HG02870 (cell line): ENCODE measurements around the gene METTL13.
"Not testable (repeated sequence)": the region's sequence is repeated elsewhere in the genome, so short reads cannot be mapped to it uniquely, and the experiment has no call there.

ENCODE experiments used
- ATAC-seq: cut with Tn5 transposase; IDR thresholded peaks from one replicate; pipeline ENCODE4 v1.9.1; 2021; ENCODE audit warnings: mild to moderate bottlenecking, moderate library complexity; ENCODE audit not compliant: unreplicated experiment

The METTL13 gene

DNA sequence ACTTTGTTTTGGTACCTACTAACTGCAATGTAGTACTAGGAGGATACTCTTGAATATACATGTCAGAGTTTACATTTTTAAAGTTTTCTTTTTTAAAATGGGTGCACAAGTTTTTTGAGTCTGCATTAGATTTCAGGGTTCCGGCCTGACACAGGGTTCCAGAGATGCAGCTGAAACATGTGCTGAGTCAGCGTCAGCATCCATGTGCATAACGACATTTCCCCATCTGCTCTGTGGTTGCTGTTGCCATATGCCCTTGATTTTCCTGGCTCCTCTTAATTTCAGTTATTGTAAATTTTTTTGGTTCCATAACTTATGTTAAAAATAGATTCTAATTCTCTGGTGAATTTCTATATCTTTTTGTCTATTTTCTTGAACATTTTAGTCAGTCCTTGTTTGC lies 12.3 kb upstream of the METTL13 start:
- no peak for ATAC-seq

DNA sequence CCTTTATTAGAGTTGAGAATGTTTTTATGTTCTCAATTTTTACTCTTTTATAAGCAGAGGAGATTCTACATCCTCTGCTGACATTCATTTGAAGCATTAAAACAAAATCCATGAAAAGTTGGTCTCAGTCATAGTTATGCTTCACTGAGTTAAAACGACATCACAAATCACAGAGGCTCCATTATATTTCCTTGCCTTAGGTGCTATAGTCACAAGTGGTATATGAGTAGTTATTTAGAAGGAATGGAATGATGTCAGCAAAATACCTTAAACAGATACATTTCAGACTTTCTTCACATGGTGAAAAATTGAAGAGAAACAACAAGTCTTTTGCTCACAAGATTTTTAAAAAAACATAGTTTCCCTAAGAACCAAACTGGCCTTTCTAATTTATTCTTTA lies 11.7 kb upstream of the METTL13 start:
- no peak for ATAC-seq

GRCh38 chr1:171772312-171772711 lies 9.1 kb upstream of the METTL13 start:
- no peak for ATAC-seq

DNA sequence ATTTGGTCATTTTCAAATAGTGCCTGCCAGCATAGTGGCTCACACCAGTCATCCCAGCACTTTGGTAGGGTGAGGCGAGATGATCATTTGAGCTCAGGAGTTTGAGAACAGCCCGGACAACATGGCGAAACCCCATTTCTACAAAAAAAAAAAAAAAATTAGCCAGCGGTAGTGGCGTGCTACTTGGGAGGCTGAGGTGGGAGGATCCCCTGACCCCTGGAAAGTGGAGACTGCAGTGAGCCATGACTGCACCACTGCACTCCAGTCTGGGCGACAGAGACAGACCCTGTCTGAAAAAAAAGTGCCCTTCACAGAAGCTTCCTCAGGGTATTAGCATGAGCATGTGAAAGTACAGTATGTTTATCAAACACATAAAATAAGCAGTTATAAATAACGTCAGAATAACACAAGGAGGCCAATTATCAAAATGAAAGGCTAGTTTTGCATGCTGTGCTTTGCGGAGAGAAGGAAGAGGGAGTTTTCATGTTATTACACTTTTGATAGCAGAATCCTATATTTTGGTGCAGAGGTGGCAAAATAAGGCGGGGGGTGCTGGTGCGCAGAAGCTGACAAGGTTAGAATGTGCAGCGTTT lies 781 bp upstream of the METTL13 start:
- no peak for ATAC-seq

GRCh38 chr1:171783816-171784530 lies 2.5 kb downstream of the METTL13 start:
- ATAC-seq = no peak

- ATAC-seq = no peak
Measured at GRCh38 chr1:171784784-171785183, 3.3 kb downstream of the METTL13 start.

- ATAC-seq = no peak
Measured at GRCh38 chr1:171785766-171786165, 4.3 kb downstream of the METTL13 start.

- no peak for ATAC-seq
Measured at GRCh38 chr1:171786534-171786933, 5.1 kb downstream of the METTL13 start.

DNA sequence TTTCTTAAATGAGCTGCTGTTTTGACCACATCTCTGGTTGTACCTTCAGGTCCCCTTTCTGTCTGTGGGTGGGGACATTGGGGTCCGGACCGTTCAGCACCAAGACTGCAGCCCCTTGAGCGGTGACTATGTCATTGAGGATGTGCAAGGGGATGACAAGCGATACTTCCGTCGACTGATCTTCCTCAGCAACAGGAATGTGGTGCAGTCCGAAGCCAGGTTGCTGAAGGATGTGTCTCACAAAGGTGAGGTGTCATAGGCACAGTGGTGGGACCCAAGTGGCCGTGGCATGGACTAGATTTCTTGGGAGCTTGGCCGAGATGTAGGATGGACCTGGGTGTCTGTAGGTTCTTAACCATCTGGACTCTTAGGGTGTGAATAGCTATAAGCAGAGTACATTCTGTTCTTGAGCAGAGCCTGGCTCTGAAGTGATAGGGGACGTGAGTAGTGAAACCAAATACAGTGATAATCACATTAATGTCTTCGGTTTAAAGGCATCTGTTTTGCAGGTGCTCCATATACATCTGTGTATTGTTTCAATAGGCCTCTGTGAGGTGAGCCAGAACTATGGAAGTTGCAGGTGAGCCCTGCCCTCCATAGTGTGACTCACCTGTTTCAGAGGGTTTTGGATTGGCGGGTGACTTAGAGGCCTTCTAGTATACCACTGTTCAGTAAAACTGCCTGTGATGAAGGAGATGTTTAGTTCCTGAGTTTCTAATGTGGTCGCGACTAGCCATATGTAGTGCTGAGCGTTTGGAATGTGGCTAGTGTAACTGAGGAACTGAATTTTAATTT lies 6.4 kb downstream of the METTL13 start:
- ATAC-seq = no peak

- no peak for ATAC-seq
Measured at GRCh38 chr1:171788696-171789095, 7.2 kb downstream of the METTL13 start.

GRCh38 chr1:171790318-171790717 lies 8.9 kb downstream of the METTL13 start:
- no peak for ATAC-seq

- ATAC-seq = no peak
Measured at GRCh38 chr1:171792656-171793369, 11.4 kb downstream of the METTL13 start.

GRCh38 chr1:171793636-171794035 lies 12.2 kb downstream of the METTL13 start:
- no peak for ATAC-seq

DNA sequence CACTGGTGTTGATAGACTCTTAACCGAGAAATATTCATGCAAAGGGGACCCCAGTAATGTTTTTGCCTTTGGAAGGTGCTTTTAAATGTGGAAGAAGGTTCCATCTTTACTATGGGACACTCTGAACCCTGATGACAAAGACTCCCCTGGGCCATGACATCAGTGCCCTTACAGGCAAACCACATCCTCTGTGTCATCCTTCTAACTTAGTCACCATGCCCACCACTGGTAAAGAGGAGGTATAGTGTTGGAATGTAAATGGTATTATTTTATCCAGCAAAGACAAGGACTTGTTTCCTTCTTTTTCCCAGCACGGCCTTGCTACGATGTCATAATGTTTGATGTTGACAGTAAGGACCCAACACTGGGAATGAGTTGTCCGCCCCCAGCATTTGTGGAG lies 12.6 kb downstream of the METTL13 start:
- no peak for ATAC-seq

- ATAC-seq = no peak
Measured at GRCh38 chr1:171796592-171796991, 15.1 kb downstream of the METTL13 start.

DNA sequence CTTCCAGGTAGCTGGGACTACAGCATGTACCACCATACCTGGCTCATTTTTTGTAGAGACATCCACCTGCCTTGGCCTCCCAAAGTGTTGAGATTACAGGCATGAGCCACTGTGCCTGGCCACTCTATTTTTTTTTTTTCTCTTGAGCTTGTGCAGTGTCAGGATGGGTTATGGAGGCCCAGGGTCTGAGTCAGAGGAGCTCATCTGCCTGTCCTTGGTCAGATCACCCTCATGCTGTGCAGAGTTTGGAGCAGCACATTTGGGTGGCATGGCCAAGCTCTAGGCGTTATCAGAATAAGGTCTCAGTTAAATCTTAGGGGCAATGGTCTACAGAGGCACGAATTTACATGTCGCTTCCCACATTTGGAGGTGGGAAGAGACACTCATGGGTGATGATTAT lies 16.9 kb downstream of the METTL13 start:
- ATAC-seq = no peak

DNA sequence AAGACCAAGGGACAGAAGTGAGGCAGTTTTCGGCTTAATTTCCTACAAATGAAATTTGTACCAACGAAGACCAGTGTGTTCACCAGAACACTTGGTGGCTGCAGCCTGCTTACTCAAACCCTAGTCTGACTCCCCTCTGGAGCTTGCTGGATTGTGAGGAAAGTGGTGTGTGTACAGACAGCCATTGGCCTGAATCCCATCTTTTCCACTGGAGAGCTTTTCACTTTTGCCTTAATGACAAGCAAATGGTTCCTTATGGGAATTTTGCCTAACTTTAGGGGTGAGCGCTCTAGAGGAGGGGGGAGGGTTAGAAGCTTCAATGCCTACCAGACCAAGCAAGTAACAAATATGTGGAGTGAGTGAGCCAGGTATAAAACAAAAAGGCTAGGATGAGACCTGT lies 17.3 kb downstream of the METTL13 start:
- ATAC-seq = no peak

GRCh38 chr1:171799166-171799565 lies 17.7 kb downstream of the METTL13 start:
- no peak for ATAC-seq

GRCh38 chr1:171799698-171800097 lies 18.2 kb downstream of the METTL13 start:
- not testable (repeated sequence) for ATAC-seq

GRCh38 chr1:171800342-171800741 lies 18.9 kb downstream of the METTL13 start:
- no peak for ATAC-seq

DNA sequence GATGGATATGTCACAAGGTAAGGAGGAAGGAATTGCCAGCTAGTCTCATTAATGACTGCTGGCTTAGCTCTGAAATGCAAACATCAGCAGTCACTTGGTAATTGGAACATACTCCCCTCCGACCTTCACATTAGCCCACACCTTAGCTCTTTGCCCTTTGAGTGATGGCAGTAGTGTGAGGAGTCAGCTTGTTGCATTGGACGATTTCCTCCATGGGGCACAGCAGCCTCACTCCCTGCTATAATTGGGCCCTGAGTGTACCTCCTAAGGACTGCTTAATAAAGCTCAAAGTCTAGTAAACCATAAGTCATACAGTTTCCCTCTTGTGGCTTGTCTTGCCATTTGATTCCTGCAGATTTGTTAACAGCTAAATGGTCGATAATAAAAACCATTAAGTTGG lies 19.4 kb downstream of the METTL13 start:
- ATAC-seq = no peak
